SW 1271 (cell line): ENCODE data around the gene MCFD2.
"Not testable (repeated sequence)": the region's sequence is repeated elsewhere in the genome, so short reads cannot be mapped to it uniquely, and the experiment has no call there.

ENCODE experiments used
- DNase-seq, 2 experiments: peaks; one replicate each; lab custom pipeline; 2025; lab: John Stamatoyannopoulos, UW

MCFD2 gene

DNA sequence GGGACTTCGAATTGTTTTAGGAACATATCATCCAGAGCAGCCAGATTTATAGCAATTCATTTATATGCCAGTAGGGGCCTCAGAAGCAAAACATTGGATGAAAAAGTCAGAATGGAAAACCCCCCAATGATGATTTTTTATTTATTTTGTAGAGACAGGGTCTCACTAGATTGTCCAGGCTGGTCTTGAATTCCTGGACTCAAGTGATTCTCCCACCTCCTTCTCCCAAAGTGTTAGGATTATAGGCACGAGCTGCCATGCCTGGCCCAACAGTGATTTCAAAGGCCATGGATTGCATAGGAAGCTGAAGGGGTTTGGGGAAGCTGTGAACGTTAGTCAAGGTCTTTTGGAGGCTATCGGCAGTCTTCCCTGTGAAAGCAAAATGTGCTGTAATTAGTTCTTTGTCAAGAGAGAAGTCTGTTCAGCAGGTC is 21.9 kb upstream of the MCFD2 start:
- DNase-seq, result peak in 1 of 2 experiments; percentile 32

DNA sequence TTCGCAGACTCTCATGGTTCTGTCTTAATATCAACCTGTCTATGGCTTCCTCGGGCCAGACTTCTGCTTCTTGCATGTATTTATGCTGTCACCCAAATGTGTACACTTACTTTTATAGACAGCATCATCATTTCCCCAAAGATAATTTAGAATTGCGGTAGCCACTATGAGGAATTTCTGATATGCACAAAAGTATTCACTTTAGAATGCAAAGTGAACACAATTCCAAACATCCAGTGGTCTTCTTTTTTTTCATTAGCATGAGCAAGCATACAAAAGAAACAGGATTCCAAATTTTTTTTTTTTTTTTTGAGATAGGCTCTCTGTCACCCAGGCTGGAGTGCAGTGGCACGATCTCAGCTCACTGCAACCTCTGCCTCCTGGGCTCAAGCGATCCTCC is 21.0 kb upstream of the MCFD2 start:
- no peak for DNase-seq

DNA sequence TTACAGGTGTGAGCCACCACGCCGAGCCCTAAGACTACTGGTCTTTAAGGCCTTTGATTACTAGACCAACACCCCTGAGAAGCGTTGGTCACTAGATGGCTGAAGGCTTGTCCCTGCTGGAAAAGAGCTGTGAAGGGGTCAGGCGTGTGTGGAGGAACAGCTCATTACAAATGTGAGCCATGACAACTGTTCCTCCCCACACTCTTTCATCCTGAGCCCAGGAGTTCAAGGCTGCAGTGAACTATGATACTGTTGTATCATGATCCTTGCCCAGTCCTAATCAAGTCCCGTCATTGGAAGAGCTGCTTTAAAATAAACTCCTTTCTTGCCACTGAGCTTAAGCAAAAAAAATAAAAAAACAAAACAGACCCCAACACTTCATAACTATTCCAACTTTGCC is 19.5 kb upstream of the MCFD2 start:
- DNase-seq, result no peak

DNA sequence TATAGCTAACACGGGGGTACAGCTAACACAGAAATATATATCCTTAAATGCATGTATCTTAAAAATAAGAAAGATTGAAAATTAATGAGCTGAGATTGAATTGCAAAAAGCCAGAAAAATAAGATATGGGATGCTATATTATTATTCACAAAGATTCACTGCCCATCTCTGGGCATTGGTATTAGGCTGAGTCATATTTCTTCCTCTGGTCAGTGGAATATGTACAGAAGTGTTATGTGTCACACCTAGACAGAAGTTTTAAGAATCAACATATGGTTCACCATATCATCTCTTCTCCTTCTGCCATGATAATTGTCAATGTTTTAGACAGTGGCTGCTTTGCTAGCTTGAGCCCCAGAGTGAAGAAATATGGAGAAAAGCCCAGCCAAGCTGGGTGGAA is 14.0 kb upstream of the MCFD2 start:
- DNase-seq, result no peak

DNA sequence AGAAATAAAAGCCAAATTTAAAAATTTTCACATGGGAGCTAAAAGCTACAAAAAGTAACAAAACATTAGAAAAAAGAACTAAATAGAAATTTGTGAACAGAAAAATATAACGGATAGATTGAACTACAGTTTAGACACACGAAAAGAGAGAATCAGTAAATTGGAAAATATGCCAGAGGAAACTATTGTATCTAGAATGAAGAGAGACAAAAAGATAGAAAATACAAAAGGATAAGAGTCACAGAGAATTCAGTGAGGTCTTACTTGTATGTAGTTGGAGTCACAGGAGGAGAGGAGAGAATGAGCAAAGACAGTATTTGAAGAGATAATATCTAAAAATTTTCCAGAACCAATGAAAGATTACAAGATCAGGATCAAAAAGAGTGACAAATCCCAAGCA is 11.3 kb upstream of the MCFD2 start:
- no peak for DNase-seq

DNA sequence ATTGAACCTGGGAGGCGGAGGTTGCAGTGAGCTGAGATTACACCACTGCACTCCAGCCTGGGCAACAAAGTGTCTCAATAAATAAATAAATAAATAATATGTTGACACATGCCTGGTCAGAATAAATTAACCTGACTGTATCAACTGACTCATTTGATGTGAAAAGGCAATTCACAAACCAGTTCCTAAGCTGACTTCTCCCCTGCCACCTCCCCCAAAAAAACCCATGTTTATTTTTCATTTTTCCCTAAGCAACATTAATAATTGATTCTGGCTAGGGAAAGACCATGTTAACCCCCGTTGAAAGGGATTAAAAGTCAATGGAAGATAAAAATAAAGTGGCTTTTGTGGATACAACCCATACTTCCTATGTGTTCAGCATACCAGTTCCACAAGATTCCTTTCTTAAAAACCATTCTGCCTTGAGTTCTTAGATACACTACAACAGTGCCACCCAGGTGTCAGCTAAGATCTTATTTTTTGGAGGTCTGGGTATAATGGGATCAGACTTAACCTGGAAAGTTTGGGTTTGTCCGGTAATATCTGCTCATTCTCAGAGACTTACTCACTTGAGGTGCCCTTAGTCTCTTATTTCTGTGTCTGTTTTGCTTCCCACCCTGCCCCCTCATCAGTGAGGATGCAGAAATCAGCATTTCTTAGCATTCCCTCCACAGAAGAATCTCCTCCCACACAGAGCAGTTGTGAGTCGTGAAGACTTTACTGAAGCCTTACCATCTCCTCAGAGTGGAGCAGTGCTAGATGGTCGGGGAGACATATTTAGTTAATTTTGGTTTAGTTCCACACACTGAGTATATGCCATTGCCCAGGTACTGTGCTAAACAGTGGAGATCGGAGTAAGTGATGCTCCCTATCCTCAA is 10.1 kb upstream of the MCFD2 start:
- DNase-seq, result no peak

DNA sequence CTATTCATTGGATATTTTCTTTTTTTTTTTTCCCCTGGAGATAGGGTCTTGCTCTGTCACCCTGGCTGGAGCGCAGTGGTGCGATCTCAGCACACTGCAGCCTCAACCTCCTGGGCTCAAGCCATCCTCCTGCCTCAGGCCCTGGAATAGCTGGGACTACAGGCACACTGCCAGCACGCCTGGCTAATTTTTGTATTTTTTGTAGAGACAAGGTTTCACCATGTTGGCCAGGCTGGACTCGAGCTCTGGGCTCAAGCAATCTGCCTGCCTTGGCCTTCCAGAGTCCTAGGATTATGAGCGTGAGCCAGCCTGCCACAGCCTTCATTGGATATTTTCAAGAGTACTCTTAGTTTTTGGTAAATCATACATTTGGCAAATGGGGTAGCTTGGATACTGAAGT is 9.0 kb upstream of the MCFD2 start:
- DNase-seq, result no peak

DNA sequence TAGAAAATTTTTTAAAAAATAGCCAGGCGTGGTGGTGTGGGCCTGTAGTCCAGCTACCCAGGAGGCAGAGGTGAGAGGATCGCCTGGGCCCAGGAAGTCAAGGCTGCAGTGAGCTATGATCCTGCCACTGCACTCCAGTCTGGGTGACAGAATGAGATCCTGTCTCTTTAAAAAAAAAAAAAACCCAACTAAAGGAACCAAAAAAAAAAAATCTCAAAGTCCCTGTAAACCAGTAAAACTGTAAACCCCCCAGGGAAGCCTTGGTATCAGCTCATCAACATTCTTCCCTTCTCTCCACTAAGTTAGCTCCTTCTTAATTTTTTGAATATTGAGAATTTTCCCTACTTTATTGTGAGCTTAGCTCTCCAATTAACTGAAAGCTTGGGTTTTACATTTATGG is 8.4 kb upstream of the MCFD2 start:
- DNase-seq, result no peak

DNA sequence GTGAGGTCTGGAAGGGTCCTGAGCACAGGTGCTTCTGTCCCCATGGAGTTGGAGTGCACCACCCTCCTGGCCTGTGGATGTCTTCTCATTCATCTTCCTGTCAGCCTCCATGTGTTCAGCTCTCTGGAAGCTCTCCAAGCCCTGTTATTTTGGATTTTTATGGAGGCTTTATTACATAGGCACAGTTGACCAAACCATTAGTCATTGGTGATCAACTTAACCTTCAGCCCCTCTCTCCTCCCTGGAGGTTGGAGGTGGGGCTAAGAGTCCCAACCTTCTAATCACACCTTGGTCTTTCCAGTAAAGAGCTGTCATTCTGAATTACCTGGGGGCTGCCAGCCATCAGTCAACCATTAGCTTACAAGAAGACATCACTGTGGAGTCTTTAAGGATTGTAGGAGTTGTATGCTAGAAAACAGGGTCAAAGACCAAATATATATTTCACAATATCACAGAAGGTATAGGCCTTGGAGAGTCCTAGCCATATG is 7.5 kb upstream of the MCFD2 start:
- DNase-seq, result peak; percentile 8 to 23

DNA sequence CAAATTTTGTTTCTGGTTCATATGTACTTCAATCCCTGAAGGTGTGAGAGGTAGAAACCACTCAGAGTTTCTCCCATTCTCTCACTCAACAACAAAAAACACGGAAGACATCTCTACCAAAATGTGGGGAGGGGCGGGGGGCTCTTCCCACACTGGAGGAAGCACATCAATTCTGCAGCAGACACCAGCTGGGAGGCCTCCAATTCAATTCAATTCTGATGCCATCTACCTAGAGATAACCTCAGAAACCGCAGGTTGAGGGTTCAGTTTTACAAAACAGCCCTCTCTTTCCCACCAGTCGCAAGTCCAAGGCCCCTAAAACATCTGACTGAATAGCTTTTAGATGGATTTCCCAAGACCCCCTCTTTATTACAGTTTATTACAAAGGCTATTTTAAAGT is 7.0 kb upstream of the MCFD2 start:
- no peak for DNase-seq

DNA sequence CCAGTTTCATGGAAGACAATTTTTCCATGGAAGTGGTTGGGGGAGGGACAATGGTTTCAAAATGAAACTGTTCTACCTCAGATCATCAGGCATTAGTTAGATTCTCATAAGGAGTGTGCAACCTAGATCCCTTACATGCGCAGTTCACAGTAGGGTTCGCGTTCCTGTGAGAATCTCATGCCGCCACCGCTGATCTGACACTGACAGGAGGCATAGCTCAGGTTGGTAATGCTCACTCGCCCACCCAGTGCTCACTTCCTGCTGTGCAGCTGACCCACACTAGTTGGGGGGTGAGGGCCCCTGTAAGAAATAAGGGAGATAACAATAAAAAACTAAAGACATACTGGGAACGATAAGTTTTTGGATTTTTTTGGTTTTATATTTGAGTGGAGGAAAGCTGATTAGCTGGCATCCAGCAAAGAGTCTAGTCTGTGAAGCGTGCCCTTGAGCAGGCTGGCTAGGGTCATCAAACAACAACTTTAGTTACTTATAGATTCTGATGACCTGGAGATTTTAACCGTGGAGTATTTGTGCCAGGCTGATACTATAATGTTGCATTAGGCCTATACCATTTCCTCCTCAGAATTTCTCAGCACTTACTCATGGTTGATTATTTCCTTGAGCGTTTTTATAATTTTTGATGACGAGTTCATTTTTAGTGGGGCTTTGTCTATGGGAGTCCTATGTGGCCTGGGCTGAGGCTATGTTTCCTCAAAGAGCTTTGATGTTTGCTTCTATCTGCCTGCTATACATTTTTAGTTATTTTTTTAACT is 6.3 kb upstream of the MCFD2 start:
- peak in 1 of 2 experiments; percentile 32 for DNase-seq

DNA sequence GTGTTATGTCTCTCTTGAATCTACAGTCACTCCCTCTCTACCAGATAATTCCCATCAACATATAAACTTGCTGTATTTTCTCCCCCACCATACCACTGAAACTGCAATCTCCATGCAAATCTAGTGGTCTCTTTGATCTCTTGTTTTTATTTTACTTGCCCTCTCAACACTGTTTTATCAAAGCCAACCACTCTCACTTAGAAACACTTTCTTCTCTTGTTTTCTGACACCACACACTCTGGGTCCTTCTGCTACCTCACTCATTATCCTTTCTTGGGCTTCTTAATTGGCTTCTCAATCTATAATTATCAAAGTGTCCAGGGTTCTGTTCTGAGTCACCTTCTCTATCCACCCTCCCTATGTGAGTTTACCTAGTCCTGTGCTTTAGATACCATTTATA is 2.0 kb upstream of the MCFD2 start:
- DNase-seq, result no peak

DNA sequence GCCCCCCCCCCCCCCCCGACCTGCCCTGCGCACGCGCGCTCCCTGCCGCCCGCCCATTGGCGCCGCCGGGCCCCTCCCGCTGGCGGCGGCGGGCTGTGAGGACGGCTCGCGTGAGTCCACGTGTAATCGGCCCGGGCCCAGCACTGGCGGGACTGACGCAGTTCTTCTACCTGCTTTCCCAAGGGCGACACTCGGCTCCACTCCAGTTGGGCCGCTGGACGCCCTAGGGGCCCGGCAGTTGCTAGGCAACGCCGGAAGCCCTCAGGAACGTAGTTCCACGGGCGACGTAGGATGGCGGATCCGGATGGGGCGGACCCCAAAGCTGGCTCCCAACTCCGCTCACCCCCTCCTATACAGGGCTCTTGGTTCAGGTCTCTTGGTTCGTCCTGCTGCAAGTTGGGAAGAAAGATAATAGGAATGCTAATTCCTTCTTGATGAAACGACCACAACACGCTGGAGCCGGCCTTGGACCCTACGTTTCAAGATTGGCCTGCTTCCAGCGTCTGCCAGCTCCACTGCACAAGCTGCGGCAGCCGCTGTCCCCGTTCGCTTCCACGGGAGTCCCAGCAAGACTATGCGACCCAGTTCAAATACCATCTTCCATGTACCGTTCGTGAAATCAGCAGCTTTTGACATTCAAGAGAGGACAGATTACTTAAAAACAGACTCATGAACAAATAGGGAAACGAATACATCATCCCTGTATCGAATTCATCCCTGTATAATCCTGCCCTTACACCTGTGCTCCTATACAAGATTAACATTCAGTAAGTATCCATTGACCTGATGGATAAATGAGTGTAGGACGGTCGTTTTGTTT is 415 bp upstream of the MCFD2 start:
- DNase-seq, result peak; percentile 94 to 96

DNA sequence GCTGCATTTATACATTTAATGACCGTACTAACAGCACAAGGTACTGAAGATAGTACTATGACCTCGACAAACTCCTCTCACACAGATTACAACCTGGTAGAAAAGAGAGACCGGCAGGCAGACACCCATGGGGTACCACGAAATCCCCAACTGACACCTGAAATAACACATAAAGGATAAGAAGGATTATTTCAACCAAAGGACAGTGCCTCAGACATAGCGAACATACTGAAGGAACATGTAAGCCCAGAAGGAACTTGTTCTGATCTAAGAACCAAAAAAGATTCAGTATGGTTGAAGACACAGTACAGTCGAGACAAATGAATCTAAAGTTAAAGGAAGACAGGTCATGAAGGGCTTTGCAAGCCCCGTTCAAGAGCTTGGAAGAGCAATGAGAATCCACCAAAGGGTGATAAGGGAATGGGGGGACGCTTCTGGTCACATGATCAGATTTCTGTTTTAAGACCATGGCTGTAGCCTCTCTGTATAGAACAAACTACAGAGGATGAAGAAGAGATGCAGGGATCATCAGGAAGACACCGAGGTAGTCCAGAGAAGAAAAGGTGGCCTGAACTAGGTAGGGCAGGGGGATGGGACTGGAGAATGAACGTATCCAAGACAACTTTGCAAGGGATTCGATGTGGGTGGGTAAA is 902 bp downstream of the MCFD2 start:
- peak in 1 of 2 experiments; percentile 35 for DNase-seq

DNA sequence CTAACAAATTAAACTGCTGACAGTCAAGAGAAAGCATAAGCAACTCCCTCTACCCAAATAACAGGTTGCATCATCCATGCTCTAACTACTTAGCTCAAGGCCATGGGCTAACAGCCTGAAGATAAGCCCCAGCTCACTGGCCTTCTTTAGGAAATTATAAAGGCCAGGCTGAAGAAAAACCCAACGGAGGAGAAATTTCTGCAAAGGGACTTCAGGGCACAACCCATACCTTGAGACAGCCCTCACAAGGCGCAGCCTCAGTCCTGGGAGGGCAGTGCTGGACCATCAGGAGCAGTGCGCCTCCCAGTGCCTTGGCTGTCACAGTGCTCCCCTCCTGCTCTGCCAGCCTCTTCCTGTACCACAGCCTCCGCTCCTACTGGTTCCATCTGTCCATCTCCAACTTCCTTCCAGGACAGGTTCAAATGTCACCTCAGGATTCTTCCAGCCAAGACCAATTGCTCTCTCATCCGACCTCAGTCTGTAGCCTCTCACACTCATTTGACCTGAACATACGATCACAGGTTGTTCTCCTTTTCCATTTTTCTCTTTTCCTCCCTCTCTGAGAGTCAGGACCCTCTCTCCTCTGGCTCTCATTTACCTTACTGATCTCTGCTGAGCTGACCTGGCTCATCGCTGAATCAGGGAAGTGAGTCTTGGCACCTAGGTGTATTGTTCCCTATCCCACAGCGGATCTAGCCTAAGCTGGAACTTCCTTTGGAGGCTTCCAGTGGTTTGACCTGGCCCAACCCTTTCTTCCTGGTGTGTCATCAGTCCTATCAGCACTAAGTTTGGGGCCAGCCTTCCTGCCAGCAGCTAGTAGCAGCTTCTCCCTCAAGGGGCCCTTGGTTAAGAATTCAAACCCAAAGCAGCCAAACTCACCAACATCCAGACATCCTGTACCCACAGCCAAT is 1.9 kb downstream of the MCFD2 start:
- peak; percentile 36 to 77 for DNase-seq

DNA sequence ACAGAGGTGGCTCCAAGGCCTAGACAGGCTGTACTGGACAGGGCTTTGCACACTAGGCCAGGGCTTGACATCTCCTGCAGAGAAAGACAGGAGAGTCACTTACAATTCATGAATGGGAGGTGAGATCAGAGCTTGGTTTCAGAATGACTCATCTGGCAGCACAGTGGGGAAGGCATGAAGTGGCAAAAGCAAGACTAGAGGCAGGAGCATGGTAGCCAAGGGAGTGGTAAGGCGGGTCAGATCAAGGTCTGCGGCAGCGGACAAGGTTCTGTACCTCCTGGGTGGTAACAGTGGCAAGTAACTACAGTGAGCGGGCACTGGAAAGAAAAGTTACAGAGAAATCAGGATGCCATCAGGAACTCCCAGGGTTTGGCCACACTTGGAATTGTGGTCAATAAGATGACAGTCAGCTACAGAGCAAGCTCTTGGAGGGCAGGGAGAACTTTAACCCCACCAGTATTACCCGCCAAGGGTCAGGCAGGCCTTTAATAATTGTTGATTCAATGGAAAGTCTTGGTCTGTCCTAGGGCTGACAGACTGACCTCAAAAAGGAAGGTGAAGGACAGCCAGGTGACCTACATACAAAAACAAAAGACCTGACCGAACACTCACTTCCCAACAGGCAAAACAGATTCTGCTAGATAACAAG is 5.7 kb downstream of the MCFD2 start:
- peak; percentile 46 to 82 for DNase-seq

DNA sequence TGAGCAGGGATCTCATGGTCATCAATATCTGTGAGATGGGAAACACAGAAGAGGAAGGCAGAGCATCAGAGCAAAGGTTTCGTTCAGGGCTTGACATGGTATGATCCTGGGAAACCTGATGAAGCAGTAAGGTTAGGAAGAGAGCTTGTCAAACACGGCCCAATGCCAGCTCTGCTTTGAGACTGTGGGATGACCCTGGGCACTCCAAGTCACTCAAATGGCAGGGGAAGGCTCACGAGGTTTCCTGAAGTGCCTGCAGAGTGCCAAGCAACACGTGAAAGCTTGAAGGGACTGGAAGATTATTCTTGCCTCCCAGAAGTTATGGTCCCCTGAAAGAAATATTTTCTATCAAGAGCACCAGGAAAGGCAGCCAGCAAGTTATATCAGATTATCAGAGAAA is 6.5 kb downstream of the MCFD2 start:
- DNase-seq, result no peak

DNA sequence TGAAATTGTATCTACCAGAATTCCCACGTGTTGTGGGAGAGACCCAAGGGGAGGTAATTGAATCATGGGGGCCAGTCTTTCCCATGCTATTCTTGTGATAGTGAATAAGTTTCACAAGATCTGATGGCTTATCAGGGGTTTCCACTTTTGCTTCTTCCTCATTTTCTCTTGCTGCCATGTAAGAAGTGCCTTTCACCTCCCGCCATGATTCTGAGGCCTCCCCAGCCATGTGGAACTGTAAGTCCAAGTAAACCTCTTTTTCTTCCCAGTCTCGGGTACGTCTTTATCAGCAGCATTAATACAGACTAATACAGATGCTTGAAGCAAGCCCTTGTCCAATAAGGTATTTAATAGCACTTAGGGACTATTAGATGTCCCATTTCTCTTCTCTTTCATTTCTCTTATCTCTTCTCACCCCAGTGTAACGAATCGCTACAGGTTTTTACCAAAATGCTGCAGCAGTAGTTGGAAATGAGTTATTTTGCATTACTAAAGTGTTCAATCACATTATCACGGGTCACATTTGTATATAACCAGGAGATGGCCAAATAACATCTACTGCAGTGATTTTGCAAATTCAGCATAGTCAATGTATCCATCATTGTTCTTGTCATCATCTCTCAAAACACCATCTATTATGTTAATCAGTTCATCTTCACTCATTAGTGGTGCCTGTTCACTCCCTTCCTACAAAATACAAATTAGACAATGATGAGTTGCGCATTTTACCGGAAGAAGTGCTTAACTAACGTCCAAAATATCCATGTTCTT is 10.5 kb downstream of the MCFD2 start:
- DNase-seq, result not testable (repeated sequence)

DNA sequence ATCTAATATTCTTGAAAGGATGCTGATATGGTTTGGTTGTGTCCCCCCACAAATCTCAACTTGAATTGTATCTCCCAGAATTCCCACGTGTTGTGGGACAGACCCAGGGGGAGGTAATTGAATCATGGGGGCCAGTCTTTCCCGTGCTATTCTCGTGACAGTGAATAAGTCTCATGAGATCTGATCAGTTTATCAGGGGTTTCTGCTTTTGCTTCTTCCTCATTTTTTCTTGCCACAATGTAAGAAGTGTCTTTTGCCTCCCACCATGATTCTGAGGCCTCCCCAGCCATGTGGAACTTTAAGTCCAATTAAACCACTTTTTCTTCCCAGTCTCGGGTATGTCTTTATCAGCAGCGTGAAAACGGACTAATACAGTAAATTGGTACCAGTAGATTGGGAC is 12.6 kb downstream of the MCFD2 start:
- DNase-seq, result not testable (repeated sequence)
